Activated CD8-positive, alpha-beta memory T cell treated with anti-CD3 and anti-CD28 coated beads, Interleukin-2, amount 50 U/mL, for 24 hours (primary cell): ENCODE measurements around the gene HMCES.

Source experiments
- DNase-seq: peaks from one replicate; pipeline ENCODE4 v3.0.0-alpha.2; 2020; ENCODE audit errors: extremely low read depth

HMCES gene, protein sequence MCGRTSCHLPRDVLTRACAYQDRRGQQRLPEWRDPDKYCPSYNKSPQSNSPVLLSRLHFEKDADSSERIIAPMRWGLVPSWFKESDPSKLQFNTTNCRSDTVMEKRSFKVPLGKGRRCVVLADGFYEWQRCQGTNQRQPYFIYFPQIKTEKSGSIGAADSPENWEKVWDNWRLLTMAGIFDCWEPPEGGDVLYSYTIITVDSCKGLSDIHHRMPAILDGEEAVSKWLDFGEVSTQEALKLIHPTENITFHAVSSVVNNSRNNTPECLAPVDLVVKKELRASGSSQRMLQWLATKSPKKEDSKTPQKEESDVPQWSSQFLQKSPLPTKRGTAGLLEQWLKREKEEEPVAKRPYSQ

DNA sequence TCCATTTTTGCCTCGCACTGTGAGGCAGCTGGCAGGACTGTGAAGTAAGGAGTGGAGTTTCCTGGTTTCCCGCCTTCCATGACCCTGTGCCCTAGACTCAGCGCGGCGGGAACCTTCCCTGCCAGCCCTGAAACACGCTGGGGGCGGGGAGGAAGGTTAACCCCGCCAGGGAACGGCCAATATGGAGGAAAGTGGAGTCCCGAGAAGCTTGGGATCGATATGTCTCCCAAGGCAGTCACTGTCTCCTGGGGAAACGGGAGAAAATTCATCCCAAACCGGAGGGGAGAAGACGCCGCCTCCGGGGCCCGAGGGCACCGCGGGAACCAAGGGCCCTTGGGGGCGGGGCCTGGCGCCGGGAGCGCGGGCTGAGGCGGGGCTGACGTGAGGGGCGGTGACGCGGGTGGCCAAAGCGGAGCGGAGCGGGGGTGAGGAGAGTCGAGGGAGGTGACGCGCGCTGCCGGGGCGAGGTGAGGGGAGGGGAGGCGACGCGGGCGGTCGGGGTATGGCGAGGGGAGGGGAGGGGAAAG lies at the start of gene HMCES:
Gene HMCES, plus strand, starts transcription at position 432 of the 527 bp plus-strand sequence. CDS start 863 bp downstream, outside the sequence.
- DNase-seq, result peak; percentile 76

DNA sequence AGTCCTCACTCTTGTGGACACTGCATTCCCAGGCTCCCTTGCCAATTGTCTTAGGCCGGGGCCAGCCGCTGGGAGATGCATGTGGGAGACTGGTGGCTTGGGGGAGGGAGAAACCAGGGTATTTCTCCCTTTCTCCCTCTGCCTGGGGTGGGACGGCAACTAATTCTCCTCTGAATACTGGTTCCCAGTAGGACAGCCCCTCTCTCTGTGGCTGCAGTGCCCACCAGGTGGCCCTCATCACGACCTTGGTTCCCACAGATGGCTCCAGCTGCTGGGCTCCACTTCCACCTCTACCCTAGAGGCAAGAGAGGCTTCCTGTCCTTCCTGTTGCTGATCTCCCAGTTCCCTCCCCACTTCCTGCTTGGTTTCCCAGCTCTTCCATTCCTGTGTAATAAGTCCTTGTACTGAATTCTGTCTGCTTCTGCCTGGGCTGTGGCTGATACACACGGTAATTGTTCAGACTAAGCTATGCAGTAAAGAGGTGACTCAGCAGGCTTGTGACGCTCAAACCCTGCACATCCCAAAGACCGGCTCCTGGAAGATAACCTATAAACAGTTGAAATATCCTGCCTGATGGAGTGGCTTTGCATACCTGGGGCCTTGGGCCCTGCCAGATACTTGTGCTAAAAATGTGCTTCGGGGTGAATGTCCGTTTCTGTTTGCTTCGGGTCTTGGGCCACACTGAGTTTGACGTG lies 49.6 kb upstream of the HMCES start:
- no peak for DNase-seq

DNA sequence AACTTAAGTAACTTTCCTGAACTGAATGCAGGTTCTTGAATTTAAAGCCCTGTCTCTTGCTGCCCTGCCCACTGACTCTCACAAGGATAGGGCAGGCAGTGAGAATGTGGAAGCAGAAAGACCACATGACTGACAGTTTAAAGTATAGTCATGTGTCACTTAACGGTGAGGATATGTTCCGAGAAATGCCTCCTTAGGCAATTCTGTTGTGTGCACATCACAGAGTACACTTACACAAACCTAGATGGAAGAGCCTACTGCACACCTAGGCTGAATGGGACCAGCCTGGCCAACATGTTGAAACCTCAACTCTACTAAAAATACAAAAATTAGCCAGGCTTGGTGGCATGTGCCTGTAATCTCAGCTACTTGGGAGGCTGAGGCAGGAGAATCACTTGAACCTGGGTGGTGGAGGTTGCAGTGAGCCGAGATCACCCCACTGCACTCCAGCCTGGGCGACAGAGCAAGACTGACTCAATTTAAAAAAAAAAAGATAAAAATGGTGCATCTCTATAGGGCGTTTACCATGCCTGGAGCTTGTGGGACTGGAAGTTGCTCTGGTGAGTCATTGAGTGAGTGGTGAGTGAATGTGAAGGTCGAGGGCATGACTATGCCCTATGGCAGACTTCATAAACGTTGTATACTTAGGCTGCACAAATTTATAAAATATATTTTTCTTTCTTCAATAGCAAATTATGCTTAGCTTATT lies 48.2 kb upstream of the HMCES start:
- DNase-seq, result no peak

DNA sequence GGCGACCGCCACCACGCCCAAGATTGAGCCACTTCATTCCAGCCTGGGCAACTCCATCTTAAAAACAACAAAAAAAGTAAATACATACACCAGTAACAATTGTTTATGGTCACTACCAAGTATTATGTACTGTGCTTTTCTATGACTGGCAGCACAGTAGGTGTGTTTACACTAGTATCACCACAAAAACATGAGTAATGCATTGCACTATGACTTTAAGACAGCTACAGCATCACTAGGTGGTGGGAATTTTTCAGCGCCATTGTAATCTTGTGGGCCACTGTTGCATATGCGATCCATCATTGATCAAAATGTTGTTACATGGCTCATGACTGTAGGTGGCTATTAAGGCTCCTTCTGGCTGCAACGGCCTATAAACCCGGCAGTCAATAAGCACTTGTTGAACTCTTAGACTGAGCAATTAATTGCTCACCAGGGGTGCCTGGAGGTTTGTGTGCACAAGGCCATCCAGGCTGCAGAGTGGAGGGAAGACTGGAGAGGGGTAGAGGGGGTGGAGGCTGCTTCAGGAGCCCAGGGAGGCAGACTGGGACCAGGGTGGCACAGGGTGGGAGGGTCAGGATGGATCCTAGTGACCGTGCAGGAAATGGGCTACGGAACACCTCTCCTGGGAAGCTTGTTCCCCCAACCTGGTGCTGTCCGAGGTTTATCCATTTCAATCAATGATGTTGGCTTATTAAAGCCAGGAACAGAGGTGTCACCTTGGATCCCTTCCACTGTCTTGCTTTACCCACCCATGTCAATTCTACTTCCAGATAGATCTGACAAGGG lies 47.1 kb upstream of the HMCES start:
- DNase-seq, result no peak

DNA sequence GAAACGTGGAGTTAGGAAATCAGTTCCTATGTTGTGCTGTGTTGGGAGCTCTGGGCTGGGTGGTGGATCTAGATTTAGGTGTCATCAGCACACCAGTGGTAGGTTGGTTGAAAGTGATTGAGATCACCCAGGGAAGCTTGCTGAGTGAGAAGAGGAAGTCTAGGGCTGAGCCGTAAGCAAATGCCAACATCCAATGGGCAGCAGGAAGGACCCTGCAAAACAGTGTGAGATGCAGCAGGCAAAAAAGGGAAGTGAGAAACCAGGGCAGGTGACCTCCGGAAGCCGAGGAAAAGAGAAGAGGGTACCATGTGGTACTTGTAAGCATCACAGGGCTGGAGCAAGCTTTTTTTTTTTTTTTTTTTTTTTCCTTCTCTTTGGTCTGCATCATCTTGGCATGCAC lies 45.1 kb upstream of the HMCES start:
- no peak for DNase-seq

DNA sequence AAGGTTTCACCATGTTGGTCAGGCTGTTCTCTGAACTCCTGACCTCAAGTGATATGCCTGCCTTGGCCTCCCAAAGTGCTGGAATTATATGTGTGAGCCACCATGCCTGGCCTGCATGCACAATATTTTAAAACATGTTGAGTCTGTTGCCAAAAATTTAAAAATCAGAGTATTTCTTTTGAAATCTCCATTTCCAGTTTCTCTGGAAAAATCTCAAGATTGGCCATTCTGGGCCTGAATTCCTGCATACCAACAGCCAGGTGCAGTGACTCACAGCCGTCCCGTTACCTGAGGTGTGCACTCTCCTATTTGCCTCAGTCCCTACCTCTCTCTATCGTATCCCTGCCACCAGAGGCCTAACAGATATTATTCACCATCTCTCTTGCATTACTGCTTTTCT lies 44.2 kb upstream of the HMCES start:
- no peak for DNase-seq

DNA sequence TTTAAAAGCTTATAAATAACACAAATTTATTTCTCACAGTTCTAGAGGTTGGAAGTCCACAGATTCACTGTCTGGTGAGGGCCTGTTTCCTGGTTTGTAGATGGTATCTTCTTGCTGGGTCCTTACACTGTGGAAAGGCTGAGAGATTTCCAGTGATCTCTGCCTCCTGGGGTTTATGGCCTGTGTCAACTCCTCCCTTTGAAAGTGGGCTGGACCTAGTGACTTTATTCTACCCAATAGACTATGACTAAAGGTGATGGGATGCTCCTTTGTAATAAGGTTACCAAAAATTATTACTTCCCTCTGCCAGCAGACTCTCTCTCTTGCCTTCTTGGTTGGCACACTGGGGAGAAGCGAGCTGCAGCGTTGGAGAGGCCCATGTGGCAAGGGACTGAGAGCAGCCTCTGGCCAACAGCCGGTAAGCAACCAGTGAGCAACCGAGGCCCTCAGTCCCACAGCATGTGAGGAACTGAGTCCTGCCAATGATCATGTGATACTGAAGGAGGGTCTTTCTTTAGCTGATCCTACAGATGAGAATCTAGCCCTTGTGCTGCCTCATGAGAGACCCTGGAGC lies 43.2 kb upstream of the HMCES start:
- no peak for DNase-seq

DNA sequence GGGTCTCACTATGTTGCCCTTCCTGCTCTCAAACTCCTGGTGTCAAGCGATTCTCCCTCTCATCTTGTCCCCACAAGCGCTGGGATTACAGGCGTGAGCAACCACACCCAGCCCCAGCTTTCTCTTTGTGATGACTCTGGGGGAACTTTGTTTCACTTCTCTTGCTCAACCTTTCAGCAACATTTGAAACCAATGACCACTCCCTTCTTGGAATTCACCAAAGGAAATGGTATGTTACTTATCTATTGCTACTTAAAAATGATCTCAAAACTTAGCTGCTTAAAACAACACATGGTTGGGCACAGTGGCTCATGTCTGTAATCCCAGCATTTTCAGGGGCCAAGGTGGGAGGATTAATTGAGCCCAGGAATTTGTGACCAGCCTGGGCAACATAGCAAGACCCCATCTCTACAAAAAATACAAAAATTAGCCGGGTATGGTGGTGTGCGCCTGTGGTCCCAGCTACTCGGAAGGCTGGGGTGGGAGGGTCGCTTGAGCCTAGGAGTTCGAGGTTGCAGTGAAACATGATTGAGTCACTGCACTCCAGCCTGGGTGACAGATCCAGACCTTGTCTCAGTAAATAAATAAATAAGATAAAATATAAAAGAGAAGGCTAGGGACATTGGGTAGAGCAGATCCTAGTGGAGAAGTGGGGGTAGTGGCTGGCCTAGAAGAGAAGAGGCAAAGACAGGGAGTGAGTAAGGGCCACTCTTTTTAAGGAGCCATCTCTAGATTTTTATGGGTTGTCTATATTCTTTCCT lies 39.5 kb upstream of the HMCES start:
- DNase-seq, result no peak

DNA sequence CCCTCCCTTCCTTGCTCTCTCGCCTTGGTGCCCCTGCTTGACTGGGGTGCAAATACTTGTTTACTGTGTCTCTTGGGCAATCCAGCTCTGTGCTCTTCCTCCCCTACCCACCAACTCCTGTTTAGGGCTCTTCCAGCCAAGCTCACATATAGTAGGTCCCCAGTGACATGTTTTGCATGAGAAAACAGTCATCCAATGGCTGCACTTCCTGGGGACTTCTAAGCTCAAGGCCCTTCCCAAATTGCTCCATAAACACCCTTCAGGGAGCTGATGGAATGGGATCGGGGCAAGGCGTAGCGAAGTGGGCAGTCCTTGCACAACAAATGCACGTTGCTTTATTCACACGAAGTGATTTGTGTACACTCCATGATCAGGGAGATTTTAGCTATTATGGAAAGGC lies 38.7 kb upstream of the HMCES start:
- no peak for DNase-seq

DNA sequence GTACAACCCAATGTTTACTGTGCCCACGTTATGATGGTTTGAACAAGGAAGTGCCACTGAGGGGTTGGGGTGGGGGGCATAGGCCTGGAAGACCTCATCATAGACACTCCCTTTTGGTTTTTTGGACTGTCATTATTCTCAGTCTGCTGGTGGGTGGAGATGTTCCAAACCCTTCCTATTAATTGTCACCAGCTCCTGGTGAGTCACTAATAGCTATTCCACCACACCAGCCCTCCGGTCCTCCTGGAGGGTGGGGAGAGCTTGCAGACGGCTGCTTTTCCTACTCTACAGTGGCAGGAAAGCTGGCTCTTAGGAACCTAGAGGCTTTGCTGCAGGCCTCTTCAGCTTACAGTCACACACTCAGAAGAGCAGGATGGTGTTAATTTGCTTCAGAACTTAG lies 38.2 kb upstream of the HMCES start:
- DNase-seq, result no peak

DNA sequence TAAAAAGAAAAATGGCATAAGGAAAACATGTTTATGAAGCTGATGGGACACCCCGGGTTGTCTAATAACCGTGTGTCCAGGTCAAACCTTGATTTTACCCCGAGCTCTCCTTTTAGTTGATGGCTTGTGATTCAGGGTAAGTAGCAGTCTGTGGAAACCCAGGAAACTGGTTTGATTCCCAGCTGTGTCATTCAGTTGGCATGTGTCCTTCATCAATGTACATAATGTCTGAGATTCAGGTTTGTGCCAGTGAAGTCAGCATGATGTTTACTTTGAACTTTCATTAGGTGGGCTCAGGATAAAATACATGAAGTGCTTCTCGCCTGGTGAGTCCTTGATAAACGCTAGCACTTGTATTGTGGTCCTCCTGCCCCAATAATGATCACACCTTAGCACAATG lies 33.5 kb upstream of the HMCES start:
- DNase-seq, result no peak

DNA sequence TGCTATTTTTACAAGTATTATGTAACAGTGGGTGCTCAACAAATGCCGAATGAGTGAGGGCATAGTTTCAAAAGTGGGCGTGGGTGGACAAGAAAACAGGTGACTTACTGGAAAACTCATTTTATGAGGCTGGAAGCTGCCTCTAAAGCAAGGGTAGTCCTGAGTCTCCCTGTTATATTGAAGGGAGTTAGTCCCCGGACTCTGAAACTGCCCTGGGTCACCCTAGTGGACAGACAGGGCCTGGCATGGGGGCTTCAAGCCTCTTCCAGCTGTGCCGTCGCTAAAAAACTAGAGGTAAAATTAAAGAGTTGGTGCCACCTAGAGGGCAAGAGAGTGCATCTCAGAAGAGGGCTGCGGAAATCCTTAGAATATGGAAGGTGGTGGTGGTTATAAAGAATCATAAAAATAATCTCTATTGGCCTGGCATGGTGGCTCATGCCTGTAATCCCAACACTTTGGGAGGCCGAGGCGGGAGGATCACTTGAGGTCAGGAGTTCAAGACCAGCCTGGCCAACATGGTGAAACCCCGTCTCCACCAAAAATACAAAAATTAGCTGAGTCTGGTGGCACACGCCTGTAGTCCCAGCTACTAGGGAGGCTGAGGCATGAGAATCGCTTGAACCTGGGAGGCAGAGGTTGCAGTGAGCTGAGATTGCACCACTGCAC lies 32.9 kb upstream of the HMCES start:
- DNase-seq, result peak; percentile 28

DNA sequence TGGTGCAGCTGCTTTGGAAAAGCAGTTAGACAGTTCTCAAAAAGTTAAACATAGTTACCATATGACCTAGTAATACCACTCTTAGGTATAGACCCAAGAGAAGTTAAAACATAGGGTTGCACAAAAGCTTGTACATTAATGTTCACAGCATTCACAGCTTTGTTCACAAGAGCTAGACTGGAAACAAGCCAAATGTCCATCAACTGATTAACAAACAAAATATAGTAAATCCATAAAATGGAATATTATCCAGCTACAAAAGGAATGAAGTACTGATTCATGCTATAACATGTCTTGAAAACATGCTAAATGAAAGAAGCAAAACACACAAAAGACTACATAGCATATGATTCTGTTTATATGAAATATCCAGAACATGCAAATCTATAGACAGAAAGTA lies 32.0 kb upstream of the HMCES start:
- DNase-seq, result no peak

DNA sequence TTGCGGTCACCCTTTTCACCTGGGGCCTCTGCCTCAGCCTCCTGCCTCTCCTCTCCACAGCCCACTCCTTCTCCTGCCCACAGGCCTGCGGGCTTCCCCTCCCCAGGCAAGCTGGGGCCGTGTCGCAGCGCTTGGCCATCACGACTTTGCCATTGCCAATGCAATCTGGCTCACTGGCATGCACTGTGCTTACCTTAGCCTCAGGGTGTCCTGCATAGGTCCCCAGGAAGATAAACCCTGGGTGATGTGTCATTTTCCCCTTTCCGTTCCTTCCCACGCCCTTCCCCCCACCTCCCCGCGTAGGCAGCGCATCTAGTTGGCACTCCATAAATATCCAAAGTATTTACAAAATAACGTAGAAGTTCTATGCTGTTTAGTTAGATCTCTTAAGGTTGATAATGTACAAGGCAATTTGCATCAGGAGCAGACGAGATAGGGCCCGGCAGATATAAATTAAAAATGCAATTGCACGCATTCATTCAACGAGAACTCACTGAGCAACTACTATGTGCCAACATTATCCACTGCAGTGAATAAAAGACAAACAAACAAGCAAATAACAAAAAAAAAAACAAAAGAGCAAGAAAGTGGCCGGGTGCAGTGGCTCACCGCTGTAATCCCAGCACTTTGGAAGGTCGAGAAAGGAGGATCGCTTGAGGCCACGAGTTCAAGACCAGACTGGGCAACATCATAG lies 30.2 kb upstream of the HMCES start:
- no peak for DNase-seq

DNA sequence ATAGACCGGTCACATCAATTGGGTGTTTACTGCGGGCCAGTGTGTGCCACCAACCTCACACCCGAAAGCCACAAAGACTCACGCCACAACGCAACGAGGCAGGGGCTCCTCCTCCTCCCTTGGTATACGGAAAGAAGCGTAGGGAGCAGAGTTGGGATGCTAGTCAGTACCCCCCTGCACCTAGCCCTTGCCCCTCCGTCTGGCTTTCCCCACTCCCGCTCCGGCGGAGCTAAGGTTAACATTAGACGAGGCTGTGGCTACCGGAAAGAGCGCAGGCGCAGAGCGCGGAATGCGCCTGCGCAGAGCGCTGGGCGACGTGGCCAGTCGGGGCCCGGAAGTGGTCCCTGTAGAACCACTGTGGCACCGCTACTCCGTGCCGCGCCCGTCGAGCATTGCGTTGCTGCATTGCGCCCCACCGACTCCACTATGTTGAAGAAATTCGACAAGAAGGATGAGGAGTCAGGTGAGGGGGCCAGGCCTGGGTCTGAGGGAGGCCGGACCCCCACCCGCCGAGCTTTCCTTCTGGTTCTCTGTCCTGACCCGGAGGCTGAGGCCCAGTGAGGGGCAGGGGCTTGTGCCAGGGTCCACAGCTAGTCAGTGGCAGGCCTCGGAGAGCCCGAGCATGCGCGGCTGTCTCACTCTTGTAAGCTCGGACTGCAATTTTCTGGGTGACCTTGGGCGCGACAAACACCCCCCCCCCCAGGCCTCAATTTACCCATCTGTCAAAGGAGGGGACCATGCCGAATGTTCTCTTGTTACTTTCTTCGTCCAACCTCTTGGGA lies 29.2 kb upstream of the HMCES start, which contains the start of gene COPG1:
Gene COPG1, plus strand, starts transcription at position 323 of the 782 bp plus-strand sequence. Its CDS starts 104 bp downstream, at position 427.
- peak; percentile 58 for DNase-seq

DNA sequence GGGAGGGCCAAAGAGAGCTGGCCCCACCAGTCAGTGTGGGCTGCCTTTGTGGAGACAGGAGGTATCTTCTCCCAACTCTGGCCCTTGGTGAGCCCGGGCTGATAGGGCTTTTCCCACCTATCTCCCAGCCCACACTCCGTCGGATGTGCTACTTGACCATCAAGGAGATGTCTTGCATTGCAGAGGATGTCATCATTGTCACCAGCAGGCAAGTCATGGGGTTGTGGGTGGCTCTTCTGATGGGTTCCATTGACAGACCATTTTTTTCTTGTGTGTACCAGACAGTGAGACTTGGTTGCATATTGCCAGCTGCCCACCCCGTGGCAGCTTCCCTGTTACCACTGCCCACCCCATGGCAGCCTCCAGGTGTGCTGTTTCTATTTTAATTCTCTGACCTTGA lies 25.9 kb upstream of the HMCES start:
- no peak for DNase-seq

DNA sequence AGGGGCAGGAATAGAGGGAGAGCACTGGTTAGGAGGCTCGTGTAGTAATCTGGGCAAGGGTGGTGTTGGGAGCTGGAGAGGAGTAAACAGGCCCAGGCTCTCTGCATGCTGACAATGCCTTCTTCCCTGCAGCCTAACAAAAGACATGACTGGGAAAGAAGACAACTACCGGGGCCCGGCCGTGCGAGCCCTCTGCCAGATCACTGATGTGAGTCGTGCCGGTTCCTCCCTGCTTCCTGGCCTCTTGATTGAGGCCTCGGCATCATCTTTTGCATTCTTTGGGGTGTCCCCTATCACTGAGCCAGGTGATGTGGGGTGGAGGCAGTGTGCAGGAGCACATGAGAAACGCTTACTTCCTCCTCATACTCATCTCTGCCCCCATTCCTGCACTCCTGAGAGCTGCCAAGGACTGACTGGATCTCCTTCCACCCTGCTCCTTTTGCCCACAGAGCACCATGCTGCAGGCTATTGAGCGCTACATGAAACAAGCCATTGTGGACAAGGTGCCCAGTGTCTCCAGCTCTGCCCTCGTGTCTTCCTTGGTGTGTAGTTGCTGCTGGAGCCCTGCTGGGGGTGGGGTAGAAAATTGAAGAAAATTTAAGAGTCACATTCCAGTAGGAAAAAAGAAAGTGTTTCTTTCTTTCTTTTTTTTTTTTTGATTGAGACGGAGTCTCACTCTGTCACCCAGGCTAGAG lies 24.0 kb upstream of the HMCES start:
- DNase-seq, result no peak

DNA sequence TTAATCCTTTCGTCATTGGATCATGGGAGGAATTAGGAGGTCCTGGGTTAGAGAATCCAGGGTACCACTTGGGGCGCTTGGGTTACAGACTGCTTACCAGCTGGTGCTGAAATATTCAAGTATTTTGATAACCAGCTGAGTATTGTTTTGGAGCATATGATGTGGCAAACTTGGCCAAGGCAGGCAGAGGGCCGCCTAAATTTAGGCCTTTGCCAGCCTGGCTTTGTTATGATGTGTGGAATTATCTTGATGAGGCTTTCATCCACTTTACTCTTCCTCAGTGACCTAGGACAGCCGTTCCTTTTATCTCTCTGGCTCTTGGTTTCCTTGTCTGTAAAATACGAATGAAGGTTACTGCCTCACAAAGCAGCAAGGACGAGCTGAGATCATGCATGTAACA lies 22.4 kb upstream of the HMCES start:
- no peak for DNase-seq
